T-helper 2 cell treated with Interferon-gamma antibody and Interleukin-4, amounts not matched to agents 100 ng/mL and 5 ng/mL, for 36 hours (primary cell): ENCODE measurements around the gene TXN2. TPM values are rescaled to one million over a fixed set of nuclear protein-coding genes. Genes with fewer than 3 reads are reported as not detected.

Experiments used
- intact Hi-C: fragments of 100-400 bp; cut with micrococcal nuclease; formaldehyde crosslinking; loops from one replicate; pipeline ENCODE4 v1.15.1; 2023
- total RNA-seq: library from RNA; stranded (reverse); gene quantifications from 2 replicates; pipeline ENCODE4 v1.2.3, GENCODE V29; 2022

Gene TXN2
- total RNA-seq, 1 donor from 2014 or later = 79.1 TPM

DNA sequence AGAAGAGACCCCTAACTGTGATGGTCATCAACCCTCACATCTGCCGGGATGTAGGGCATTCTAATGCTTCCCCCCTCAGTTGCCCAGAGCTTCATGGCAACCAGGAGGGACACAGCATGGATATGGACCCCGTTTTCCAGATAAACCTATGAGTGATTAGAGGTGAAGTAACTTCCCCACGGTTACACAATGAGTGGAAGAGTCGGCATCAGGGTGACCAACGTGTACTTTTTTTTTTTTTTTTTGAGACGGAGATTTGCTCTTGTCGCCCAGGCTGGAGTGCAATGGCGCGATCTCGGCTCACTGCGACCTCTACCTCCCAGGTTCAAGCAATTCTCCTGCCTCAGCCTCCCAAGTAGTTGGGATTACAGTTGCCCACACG lies 25.0 kb downstream of the TXN2 start:
- intact Hi-C loops = no loop called here

DNA sequence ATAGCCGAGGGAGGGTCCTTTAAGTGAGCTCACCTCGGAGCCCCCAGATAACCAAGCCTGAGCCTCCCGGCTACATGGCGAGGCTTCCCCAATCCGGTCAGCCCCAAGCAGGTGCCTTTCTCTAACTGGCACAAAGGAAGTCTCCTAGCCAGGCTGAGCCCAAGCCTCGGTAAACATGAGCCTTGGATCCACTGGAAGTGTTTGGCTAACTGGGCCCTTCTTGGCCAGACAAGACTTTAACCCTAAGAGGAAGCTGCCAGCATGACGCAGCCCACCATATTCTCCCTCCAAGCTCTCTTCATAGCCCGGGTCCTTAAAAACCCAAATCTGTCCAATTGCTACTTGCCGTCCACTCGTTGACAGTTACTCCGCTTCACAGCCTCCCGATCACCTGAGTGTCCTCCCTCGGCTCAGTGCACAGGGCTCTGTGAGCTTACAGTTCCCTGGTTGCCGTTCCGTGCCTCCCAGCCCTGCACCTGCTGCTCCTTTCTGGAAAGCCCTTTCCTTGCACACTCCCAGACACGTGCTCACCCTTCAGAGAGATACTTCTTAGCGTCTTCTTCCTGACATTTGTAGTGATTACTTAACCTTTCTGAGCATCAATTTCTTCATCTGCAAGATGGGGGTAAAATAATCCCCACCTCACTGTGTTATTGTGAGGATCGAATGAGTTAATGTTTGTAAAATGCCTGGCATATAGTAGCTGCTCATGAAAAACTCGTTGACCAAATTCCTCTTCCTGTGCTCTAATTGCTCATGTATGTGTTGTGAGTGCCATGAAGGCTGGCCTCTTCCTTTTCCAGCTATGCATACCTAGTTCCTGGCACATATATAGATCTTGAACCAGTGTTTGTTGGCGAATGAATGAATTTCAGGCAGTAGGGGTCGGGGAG lies 25.6 kb downstream of the TXN2 start:
- intact Hi-C loops = loop anchor here (1.0 kb wide), 4 partner anchors 25 to 125 kb away; partner anchors contain the start of genes EIF3D and TXN2

DNA sequence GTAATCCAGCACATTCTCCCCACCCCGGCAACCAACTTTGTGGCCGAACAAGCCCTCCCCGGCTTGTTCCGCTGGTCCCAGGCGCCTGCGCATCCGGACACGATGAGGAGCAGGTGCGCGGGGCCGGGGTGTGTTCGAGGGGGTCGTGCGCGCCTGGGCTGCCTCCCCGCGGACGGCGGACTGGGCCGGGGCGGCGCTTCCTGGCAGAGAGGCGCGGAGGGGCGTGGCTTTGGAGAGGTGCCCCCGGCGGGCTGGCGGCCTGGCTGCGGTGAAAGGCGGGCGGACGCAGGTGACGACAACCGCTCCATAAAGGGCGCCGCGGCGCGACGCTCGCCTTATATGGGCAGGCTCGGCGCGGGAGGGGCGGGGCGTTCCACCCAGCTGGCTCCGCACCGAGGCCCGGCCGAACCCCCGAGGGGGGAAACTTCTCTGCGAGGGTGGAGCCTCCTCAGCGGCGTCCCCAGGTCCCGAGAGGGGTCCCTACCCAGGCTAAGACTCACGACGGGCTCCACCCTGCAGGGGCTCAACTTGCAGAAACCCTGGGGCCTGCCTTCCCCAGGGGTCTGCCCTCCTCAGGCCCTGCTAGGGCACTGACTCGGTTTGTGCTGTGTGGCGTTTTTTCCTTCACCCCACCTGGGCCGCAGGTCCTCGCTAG lies 26.4 kb downstream of the TXN2 start:
- intact Hi-C loops = loop anchor here (1.0 to 5.0 kb wide), 5 partner anchors 26 to 124 kb away; partner anchors contain the start of genes EIF3D and TXN2

DNA sequence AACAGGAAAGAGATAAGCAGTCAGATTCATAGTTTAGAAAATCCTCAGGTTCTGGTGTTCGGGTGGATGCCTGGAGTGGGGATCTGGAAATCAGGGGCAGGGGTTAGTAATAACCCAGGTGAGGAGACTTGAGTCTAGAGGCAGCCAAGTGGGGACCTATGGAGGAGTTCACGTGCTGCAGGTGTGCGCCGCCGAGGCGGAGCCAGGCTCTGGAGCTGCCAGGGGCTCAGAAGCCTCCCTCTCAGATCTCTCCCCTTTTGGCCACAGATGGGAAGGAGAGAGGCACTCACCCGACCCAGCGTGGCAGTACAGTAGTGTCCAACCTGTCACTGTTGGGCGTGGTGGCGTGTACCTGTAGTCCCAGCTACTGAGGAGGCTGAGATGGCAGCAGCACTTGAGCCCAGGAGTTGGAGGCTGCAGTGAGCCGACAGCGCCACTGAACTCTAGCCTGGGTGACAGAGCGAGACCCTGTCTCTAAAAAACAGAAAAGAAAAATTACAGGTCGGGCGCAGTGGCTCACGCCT lies 27.5 kb downstream of the TXN2 start:
- intact Hi-C loops = loop anchor here (5.0 kb wide), 1 partner anchor 47 kb away; no protein-coding TSS in a partner anchor

DNA sequence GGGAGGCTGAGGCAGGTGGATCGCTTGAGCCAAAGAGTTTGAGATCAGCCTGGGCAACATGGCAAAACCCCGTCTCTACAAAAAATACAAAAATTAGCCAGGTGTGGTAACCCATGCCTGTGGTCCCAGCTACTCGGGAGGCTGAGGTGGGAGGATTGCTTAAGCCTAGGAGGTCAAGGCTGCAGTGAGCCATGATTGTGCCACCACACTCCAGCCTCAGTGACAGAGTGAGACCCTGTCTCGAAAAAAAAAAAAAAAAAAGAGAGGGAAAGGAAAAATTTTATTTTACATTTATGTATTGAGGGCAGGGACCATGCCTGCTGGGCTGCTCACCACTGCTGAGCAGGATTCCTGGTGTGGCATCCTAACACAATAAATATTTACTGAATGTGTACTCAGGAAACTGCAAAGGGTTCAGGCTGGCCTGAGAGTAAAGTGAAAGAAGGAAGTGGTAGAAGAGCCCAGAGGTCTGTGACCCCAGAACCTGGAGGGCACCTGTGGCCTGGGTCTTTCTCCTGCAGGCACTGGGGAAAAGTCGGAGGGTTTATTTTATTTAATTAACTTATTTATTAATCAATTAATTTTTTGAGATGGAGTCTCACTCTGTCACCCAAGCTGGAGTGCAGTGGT lies 28.3 kb downstream of the TXN2 start:
- intact Hi-C loops = loop anchor here (5.0 kb wide), 1 partner anchor 46 kb away; no protein-coding TSS in a partner anchor

DNA sequence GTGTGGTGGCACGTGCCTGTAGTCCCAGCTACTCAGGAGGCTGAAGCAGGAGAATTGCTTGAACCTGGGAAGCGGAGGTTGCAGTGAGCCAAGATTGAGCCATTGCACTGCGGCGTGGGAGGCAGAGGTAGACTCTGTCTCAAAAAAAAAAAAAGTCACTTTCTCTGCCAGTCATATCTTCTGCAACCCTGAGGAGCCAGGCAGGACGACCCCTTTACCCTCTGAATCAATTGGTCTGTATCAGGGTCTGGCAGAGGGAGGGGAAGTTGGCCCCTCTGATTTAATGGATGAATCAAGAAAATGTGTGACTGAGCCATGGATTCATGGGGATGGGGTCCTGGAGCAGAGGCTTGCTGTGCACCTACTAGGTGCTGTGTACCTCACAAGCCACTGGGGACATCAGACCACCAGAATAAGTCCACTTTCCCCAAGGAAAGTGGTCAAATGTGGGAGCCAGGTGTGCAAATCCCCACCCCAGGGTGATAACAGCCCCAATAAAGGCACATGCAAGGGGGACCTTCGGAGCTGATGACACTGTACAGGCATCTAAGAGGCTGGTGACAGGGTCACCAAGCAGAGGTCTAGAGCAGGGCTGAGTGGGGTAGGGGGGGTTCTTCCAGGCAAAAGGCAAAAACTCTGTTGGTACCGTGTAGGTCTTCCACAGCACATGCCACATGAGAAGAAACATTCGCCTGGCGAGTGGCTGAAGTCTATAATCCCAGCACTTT lies 29.0 kb downstream of the TXN2 start:
- intact Hi-C loops = loop anchor here (5.0 kb wide), 1 partner anchor 45 kb away; no protein-coding TSS in a partner anchor

DNA sequence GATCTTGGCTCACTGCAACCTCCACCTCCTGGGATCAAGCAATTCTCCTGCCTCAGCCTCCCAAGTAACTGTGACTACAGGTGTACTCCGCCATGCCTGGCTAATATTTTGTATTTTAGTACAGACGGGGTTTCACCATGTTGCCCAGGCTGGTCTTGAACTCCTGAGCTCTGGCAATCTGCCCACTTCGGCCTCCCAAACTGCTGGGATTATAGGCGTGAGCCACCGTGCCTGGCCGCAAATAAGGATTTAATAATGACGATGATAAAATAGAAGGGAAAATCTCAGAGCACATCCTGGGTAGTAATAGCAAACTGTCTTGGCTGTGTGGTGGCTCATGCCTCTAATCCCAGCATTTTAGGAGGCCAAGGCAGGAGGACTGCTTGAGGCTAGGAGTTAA lies 30.5 kb downstream of the TXN2 start:
- intact Hi-C loops = loop anchor here (1.0 to 5.0 kb wide), 3 partner anchors 44 to 78 kb away; partner anchors contain the start of gene EIF3D

DNA sequence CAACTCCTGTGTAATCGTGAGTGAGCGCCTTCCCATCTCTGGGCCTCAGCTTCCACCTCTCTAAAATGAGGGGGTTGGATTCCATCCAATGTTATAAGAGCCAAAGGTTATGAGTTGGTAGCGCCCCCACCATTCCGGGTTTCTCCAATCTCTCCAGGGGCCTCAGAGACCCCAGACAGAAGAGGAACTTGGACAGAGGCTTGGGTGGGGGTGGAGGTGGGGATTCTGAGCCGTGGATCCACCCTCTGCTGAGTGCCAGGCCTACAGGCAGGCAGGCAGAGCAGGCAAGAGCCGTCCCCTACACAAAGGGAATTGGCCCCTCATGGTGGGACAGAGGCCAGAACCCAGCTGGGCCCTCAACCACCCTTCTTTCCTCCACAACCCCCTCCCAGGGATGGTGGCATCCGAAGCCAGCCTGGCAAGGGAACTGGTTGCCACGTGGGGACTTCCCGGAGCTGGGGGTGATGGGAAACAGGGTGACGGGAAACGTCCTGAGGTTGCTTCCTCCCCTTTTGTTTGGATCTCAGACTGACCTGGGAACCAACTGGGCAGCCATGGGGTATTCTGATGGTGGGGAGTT lies 31.8 kb downstream of the TXN2 start:
- intact Hi-C loops = loop anchor here (5.0 kb wide), 1 partner anchor 42 kb away; no protein-coding TSS in a partner anchor

DNA sequence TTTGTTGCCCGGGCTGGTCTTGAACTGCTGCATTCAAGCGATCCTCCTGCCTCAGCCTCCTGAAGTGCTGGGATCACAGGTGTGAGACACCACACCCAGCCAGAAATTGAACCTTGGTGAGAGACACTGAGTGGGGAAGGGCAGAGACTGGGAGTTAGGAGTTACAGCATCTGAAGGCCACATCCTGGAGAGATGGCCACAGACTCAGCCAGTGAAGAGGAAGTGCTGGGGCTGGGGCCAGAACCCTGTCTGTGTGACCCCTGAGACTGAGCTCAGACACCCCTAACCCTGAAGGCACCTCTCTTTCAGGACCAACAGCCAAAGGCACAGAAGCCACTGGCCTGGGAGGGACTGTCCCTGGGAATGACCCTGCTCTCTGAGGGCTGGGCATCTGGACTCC lies 33.8 kb downstream of the TXN2 start:
- intact Hi-C loops = no loop called here

DNA sequence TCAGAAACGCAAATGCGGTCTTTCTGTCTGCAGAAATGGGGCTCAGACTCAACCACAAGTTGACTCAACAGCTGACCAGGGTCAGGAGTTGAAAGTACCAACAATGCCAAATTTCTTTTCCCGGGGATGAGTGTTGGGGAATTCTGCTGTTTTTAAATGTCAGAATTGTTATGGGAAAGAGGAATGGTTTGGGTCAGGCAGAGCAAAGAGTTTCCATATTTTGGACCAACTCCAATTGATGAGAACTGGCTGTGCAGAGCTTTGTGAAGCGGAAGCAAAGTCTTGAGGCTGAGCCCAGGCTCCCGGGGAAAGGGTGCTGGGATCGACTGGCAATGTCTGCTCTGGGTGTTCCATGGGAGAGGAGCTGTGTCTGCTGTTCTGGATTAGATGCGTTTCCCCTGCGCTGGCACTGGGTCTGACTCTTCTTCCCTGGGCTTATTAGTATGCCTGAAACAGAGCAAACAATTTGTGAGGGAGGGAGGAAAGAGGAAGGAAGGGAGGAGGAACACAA lies 36.2 kb downstream of the TXN2 start:
- intact Hi-C loops = no loop called here

DNA sequence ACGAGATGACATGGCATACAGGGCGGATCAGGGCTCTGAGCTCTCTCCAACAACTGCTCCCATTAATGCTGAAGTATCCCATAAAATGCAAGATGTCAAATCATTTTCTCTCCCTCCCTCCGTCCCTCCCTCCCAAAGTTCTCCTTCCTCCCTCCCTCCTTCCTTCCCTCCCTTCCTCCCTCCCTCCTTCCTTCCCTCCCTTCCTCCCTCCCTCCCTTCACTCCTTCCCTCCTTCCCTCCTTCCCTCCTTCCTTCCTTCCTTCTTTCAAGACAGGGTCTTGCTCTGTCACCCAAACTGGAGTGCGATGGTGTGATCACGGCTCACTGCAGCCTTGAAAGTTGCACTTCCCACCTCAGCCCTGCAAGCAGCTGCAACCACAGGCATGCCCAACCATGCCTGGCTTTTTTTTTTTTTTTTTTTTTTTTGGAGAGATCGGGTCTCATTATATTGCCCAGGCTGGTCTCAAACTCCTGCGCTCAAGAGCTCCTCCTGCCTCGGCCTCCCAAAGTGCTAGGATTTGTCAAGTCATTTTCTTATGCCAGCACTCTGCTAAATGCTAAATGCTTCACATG lies 38.2 kb downstream of the TXN2 start:
- intact Hi-C loops = no loop called here

DNA sequence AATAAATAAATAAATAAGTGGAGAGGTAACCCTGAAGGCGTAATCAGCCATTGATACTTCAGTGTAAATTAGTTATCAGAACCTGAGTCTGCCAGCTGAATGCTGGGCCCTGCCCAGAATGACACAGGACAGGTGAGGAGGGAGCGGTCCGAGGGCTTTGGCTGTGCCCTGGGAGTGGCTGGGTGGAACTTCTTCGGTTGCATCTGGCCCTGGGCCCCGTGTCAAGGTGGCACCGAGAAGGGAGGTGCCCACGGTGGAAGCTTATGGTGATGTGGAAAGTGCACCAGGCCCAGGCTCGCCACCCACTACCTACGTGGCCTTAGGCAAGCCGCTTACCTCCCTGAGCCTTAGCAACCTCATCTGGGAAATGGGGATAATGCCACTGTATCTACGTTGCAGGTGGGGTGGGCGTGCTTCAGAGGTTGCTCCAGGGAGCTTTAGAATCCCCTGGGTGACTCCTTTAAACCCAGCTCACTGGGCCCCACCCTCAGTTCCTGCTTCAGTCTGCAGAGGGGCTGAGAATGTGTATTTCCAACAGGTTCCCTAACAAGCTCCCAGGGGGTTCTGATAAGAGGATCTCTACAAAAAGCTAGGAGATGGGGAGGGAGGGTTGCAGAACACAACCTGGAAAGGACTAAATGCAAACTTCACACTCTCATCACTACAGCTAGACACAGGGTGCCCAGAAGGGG lies 38.8 kb downstream of the TXN2 start:
- intact Hi-C loops = no loop called here

DNA sequence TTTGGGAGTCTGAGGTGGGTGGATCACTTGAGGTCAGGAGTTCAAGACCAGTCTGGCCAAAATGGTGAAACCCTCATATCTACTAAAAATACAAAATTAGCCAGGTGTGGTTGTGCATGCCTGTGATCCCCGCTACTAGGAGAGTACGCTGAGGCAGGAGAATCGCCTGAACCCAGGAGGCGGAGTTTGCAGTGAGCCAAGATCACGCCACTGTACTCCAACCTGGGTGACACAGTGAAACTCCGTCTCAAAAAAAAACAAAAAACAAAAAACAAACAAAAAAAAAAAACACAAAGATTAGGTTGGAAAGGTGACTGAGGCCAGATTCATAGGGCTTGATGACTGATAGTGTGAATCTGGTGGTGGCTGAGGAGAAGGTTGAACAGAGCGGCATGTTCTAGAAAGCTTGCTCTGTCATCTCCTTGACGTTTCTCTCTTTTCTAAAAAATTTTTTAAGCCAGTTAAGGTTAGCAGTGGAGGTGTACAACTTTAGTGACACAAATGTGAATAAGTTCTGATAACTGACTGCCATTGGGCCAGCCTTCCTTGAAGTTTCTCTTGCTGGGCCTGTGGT lies 40.9 kb downstream of the TXN2 start:
- intact Hi-C loops = no loop called here

DNA sequence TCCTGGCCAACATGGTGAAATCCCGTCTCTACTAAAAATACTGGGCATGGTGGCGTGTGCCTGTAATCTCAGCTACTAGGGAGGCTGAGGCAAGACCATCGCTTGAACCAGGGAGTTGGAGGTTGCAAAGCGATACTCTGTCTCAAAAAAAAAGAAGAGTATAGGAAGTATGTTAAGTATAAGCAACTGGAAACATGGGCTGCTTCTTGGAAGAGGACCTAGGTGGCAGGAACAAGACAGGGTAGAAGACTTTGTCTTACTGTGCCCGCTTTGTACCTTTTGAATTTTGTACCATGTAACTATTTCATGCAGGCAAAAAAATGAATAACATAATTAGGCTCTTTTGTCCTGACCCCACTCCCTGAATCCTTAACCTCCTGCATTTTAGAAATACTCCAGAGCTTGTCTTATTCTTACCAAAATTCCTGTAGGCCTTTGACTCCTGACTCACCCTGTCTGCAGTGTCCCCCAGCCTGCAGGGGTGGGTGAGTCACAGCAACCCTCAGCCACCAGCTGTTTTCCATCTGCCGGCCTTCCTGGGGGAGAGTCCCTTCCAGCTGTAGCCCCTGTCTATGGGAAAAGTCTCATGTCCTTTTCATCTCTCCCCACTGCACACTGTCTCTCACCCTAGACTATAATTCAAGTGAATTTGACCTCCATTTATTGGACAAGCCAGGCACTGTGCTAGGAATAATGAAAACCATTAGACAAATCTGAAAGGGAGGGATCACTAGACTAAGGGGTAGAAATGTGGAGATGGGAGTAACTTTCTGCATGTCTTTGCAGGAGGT lies 41.8 kb downstream of the TXN2 start:
- intact Hi-C loops = no loop called here

DNA sequence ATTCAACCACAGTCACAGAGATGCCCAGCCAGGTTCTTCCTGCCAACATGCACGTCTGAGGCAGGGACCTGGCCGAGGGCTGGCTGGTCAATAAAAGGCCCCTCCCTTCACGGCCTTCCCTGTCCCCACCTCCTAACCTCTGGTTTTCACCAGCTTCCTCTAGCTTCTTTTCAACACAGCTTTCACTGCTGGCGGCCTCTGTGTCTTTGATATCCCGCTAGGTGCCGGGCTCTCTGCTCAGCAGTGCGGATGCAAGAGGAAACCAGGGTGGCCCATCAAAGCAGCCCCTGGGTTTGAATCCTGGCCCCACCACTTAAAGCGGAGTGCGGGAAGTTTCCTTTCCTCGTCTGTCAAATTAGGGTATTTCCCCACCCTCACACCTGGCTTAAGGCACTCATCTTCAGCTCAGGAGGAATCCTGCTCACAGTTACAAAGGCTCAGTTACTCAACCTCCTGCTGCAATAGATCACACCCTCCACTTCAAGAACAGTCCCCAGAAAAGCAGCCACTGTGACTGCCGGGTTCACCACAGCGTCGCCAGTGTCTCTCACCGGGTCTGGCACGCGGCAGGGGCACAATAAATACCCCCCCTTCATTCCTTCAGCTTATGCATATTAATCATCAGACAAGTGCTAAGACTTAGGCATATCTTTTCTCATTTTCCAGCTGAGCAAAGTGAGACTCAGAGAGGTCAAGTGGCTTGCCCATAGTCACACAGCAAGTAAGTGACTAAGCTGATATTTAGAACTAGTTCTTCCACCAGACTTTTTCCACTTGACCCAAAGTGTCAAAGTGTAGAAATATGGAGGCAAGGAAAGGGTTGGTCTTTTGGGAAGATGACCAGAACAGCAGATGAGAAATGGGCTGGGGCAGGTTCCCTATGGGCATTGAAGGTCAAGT lies 45.7 kb downstream of the TXN2 start:
- intact Hi-C loops = no loop called here

DNA sequence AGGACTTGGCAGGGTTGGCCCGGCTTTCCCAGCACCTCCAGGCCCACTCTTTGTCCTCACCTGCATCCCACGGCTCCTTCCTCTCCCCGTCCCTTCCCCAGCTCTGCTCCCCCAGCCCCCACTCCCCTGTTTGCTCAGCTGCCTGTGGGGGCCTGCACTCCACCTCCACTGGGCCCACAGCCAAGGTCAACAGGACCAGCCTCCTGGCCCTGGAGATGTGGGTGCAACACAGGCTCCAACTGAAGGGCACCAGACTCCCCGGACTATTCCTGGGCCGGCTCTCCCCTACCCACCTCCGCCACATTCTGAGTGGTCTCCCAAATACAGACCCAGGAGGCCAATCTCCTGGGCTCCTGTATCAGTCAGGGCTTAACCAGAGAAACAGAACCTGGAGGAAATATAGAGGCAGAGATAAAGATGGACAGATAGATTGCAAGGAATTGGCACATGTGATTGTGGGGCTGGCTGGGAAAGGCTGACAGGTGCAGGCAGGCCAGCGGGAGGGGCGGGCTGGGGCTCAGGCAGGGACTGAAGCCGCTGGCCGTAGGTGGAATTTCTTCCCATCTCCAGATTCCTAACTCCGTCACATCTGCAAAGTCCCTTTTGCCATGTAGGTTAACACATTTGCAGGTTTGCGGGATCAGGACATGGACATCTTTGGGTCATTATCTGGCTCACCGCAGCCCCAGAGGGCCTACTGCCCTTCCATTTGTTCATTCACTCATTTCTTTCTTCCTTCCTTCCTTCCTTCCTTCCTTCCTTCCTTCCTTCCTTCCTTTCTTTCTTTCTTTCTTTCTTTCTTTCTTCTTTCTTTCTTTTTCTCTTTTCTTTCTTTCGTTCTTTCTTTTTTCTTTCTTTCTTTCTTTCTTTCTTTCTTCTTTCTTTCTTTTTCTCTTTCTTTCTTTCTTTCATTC lies 47.9 kb downstream of the TXN2 start:
- intact Hi-C loops = no loop called here
